ENCODE results near the gene TIGD4. TPM values are rescaled to one million over a fixed set of nuclear protein-coding genes. Genes with fewer than 3 reads are reported as not detected.

TIGD4 gene
- total and polyA plus RNA-seq, 2 experiments from 2014 or later = 1.6 to 1.7 TPM

DNA sequence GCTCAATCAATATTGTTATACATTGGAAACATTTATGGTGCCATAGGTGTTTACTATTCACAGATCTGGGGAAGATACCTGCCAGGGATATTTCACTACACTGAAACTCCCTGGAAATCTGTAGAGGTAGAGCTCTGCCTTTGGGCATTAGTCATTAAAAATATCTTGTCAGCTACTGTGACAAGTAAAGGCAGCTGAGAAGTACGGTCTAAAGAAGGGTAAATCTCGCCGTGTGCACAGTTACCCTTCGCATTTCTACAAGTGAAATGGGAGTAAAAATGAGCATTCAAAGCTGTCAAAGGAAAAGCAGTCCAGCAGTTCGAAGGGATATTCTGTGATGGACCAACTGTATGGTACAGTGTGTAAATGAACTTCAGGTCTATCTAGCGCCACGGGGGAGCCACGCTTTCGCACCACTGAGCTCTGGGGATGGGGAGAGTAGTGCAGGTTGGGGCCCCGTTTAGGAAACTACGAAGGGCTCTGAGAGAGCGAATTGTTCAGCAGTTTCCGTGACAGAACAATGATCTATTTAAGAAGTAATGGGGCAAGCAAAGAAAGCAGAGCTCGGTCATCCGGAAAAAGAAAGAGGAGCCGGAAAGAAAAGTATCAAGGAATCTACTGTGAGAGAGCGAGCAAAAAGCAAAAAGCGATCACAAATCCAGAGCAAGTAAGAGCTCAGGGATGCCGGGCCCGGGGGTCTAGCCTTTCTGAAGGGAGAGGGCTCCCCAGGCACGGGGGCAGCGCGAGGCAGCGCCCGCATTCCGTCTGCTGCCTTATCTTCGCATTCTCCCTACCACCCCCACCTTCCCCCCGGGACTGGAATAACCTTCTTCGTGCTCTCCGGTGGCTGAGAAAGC lies 646 bp downstream of the TIGD4 start:
- Mint-ChIP-seq H3K27ac (peak overlapping the region; percentile 97), H3K27me3 (ENCODE audit: insufficient read depth, low read depth, poor library complexity) (peaks cover 9% of the 10 kb centered on the region), H3K4me1 (peaks cover 23% of the 10 kb centered on the region), H3K36me3 (ENCODE audit: low read depth) (peaks cover 3% of the 10 kb centered on the region; the same call in 1 of the 3 replicates), H3K9me3 (no peaks in the 10 kb centered on the region), H3K4me3 (peak overlapping the region; percentile 99)
- Histone ChIP-seq H3F3A (replicated peaks; ENCODE audit: low read depth) (peaks cover 5% of the 10 kb centered on the region; the same call in 1 of the 2 replicates), H3K4me3 (peak overlapping the region; percentile 86), H3K27ac (ENCODE audit: low read depth) (peak overlapping the region; percentile 91), H3K9me2 (ENCODE audit: insufficient read depth) (no peaks in the 10 kb centered on the region), H4K20me1 (replicated peaks; ENCODE audit: insufficient read depth) (peaks cover 4% of the 10 kb centered on the region; the same call in 1 of the 2 replicates), H3K79me2 (replicated peaks; ENCODE audit: insufficient read depth) (peaks cover 45% of the 10 kb centered on the region), H3K27me3 (ENCODE audit: insufficient read depth) (no peaks in the 10 kb centered on the region), H3K4me1 (ENCODE audit: insufficient read depth) (peaks cover 13% of the 10 kb centered on the region; the same call in 1 of the 2 replicates), H3K4me2 (peak overlapping the region; percentile 86), H2AFZ (peak overlapping the region; percentile 98), H3K36me3 (ENCODE audit: insufficient read depth) (no peaks in the 10 kb centered on the region)
- peak; percentile 38 for ATAC-seq
- peak; percentile 65 for DNase-seq (ENCODE audit: low spot score)
- TF ChIP-seq EZH2phosphoT487 (IDR thresholded peaks at IDR 0.05; ENCODE audit: unreplicated experiment) (no peak), ZNF114 (CRISPR knock-in tag; IDR thresholded peaks at IDR 0.05) (no peak)

DNA sequence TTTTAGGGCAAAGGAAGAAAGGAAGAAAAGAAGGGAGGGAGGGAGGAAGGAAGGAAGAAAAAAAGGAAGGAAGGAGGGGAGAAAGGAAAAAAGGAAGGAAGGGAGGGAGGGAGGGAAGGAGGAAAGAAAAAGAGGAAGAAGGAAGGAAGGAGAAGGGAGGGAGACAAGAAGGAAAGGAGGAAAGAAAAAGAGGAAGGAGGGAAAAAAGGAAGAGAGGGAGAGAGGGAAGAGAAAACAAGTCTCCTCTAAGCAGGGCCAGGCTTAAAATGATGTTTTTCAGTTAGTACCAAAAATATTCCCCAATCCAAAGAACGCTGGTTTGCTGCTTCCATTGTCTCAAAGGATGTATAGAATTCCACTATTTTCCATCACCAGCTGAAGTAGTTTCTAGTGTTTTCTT lies 2.0 kb downstream of the TIGD4 start:
- no peak overlapping the region for H2AFZ ChIP-seq
- Mint-ChIP-seq H3K4me1 (peaks cover 23% of the 10 kb centered on the region), H3K9me3 (no peaks in the 10 kb centered on the region), H3K4me3 (no peak overlapping the region), H3K27me3 (ENCODE audit: insufficient read depth, low read depth, poor library complexity) (peaks cover 9% of the 10 kb centered on the region), H3K36me3 (ENCODE audit: low read depth) (peaks cover 3% of the 10 kb centered on the region; the same call in 1 of the 3 replicates), H3K27ac (no peak overlapping the region)
- H3K4me2 ChIP-seq = peak overlapping the region; percentile 86; the same call in 1 of the 2 replicates
- H3K9me2 ChIP-seq (ENCODE audit: insufficient read depth) = no peaks in the 10 kb centered on the region
- peaks cover 13% of the 10 kb centered on the region; the same call in 1 of the 2 replicates for H3K4me1 ChIP-seq (ENCODE audit: insufficient read depth)
- DNase-seq (ENCODE audit: low spot score) (no peak), ATAC-seq (no peak)
- no peak overlapping the region for H3K4me3 ChIP-seq
- no peaks in the 10 kb centered on the region for H3K36me3 ChIP-seq (ENCODE audit: insufficient read depth)
- no peak overlapping the region for H3K27ac ChIP-seq (ENCODE audit: low read depth)
- H4K20me1 ChIP-seq (replicated peaks; ENCODE audit: insufficient read depth) = no peaks in the 10 kb centered on the region; the same call in 1 of the 2 replicates
- peaks cover 31% of the 10 kb centered on the region for H3K79me2 ChIP-seq (replicated peaks; ENCODE audit: insufficient read depth)
- peaks cover 5% of the 10 kb centered on the region; the same call in 1 of the 2 replicates for H3F3A ChIP-seq (replicated peaks; ENCODE audit: low read depth)
- H3K27me3 ChIP-seq (ENCODE audit: insufficient read depth) = no peaks in the 10 kb centered on the region
- TF ChIP-seq POLR2AphosphoS5 (IDR thresholded peaks at IDR 0.05; ENCODE audit: low read depth) (no peak), STAT1 (IDR thresholded peaks at IDR 0.05; ENCODE audit: unreplicated experiment) (no peak), EZH2phosphoT487 (IDR thresholded peaks at IDR 0.05; ENCODE audit: unreplicated experiment) (no peak), ZNF114 (CRISPR knock-in tag; IDR thresholded peaks at IDR 0.05) (no peak)
- TF ChIP-seq, protein P1, sequence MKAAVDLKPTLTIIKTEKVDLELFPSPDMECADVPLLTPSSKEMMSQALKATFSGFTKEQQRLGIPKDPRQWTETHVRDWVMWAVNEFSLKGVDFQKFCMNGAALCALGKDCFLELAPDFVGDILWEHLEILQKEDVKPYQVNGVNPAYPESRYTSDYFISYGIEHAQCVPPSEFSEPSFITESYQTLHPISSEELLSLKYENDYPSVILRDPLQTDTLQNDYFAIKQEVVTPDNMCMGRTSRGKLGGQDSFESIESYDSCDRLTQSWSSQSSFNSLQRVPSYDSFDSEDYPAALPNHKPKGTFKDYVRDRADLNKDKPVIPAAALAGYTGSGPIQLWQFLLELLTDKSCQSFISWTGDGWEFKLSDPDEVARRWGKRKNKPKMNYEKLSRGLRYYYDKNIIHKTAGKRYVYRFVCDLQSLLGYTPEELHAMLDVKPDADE (IDR thresholded peaks at IDR 0.05) = no peak
- TF ChIP-seq, protein P2, sequence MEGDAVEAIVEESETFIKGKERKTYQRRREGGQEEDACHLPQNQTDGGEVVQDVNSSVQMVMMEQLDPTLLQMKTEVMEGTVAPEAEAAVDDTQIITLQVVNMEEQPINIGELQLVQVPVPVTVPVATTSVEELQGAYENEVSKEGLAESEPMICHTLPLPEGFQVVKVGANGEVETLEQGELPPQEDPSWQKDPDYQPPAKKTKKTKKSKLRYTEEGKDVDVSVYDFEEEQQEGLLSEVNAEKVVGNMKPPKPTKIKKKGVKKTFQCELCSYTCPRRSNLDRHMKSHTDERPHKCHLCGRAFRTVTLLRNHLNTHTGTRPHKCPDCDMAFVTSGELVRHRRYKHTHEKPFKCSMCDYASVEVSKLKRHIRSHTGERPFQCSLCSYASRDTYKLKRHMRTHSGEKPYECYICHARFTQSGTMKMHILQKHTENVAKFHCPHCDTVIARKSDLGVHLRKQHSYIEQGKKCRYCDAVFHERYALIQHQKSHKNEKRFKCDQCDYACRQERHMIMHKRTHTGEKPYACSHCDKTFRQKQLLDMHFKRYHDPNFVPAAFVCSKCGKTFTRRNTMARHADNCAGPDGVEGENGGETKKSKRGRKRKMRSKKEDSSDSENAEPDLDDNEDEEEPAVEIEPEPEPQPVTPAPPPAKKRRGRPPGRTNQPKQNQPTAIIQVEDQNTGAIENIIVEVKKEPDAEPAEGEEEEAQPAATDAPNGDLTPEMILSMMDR (conservative IDR thresholded peaks at IDR 0.05; ENCODE audit: low read depth in 2 of 2) = no peak
- TF ChIP-seq, protein P3, sequence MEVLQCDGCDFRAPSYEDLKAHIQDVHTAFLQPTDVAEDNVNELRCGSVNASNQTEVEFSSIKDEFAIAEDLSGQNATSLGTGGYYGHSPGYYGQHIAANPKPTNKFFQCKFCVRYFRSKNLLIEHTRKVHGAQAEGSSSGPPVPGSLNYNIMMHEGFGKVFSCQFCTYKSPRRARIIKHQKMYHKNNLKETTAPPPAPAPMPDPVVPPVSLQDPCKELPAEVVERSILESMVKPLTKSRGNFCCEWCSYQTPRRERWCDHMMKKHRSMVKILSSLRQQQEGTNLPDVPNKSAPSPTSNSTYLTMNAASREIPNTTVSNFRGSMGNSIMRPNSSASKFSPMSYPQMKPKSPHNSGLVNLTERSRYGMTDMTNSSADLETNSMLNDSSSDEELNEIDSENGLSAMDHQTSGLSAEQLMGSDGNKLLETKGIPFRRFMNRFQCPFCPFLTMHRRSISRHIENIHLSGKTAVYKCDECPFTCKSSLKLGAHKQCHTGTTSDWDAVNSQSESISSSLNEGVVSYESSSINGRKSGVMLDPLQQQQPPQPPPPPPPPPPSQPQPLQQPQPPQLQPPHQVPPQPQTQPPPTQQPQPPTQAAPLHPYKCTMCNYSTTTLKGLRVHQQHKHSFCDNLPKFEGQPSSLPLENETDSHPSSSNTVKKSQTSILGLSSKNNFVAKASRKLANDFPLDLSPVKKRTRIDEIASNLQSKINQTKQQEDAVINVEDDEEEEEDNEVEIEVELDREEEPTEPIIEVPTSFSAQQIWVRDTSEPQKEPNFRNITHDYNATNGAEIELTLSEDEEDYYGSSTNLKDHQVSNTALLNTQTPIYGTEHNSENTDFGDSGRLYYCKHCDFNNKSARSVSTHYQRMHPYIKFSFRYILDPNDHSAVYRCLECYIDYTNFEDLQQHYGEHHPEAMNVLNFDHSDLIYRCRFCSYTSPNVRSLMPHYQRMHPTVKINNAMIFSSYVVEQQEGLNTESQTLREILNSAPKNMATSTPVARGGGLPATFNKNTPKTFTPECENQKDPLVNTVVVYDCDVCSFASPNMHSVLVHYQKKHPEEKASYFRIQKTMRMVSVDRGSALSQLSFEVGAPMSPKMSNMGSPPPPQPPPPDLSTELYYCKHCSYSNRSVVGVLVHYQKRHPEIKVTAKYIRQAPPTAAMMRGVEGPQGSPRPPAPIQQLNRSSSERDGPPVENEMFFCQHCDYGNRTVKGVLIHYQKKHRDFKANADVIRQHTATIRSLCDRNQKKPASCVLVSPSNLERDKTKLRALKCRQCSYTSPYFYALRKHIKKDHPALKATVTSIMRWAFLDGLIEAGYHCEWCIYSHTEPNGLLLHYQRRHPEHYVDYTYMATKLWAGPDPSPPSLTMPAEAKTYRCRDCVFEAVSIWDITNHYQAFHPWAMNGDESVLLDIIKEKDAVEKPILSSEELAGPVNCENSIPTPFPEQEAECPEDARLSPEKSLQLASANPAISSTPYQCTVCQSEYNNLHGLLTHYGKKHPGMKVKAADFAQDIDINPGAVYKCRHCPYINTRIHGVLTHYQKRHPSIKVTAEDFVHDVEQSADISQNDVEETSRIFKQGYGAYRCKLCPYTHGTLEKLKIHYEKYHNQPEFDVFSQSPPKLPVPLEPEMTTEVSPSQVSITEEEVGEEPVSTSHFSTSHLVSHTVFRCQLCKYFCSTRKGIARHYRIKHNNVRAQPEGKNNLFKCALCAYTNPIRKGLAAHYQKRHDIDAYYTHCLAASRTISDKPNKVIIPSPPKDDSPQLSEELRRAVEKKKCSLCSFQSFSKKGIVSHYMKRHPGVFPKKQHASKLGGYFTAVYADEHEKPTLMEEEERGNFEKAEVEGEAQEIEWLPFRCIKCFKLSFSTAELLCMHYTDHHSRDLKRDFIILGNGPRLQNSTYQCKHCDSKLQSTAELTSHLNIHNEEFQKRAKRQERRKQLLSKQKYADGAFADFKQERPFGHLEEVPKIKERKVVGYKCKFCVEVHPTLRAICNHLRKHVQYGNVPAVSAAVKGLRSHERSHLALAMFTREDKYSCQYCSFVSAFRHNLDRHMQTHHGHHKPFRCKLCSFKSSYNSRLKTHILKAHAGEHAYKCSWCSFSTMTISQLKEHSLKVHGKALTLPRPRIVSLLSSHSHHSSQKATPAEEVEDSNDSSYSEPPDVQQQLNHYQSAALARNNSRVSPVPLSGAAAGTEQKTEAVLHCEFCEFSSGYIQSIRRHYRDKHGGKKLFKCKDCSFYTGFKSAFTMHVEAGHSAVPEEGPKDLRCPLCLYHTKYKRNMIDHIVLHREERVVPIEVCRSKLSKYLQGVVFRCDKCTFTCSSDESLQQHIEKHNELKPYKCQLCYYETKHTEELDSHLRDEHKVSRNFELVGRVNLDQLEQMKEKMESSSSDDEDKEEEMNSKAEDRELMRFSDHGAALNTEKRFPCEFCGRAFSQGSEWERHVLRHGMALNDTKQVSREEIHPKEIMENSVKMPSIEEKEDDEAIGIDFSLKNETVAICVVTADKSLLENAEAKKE (CRISPR knock-in tag; IDR thresholded peaks at IDR 0.05) = no peak

All from GM23338 (cell line).